Neuronal stem cell (in vitro differentiated cells): ENCODE measurements around the gene SLC2A4RG.
A peak's percentile ranks its signal among the peaks of the same experiment; 100 is the strongest.

Source experiments
- DNase-seq: peaks from one replicate; pipeline ENCODE4 v3.0.0-alpha.2; 2013; ENCODE audit warnings: low spot score
- H2AFZ ChIP-seq: one replicate; pipeline ENCODE4 v1.6.1; 2013; ENCODE audit warnings: mild to moderate bottlenecking, low read length, inconsistent platforms
- H2AK5ac ChIP-seq: 2 replicates; pipeline ENCODE4 v1.6.1; 2013; ENCODE audit warnings: low read depth, mild to moderate bottlenecking, inconsistent platforms, low read length, moderate library complexity, mixed read lengths
- H2BK120ac ChIP-seq: 2 replicates; pipeline ENCODE4 v1.6.1; 2013; ENCODE audit warnings: low read depth, mild to moderate bottlenecking, inconsistent platforms, low read length, moderate library complexity, mixed read lengths
- H2BK12ac ChIP-seq: one replicate; pipeline ENCODE4 v1.6.1; 2013; ENCODE audit warnings: low read length, inconsistent platforms
- H2BK15ac ChIP-seq: 2 replicates; pipeline ENCODE4 v1.6.1; 2013; ENCODE audit warnings: mild to moderate bottlenecking, low read length, inconsistent platforms, mixed read lengths
- H2BK5ac ChIP-seq: one replicate; pipeline ENCODE4 v1.6.1; 2013; ENCODE audit warnings: inconsistent platforms, mild to moderate bottlenecking, low read length, moderate library complexity
- H3K14ac ChIP-seq: one replicate; pipeline ENCODE4 v1.6.1; 2013; ENCODE audit warnings: low read length, inconsistent platforms
- H3K18ac ChIP-seq: 2 replicates; pipeline ENCODE4 v1.6.1; 2013; ENCODE audit warnings: low read length, inconsistent platforms
- H3K23ac ChIP-seq: 2 replicates; pipeline ENCODE4 v1.6.1; 2013; ENCODE audit warnings: low read depth, mild to moderate bottlenecking, mixed read lengths, low read length, inconsistent platforms; ENCODE audit not compliant: poor library complexity
- H3K27ac ChIP-seq: replicated peaks from 3 replicates; pipeline ENCODE4 v1.5.1; 2013; ENCODE audit warnings: low read length, inconsistent platforms
- H3K27me3 ChIP-seq, 3 experiments: 2 replicates each; pipeline ENCODE4 v1.6.1; 2013; ENCODE audit warnings: low read length in 3 of 3, mild to moderate bottlenecking in 2 of 3, inconsistent platforms in 1 of 3, low read depth in 1 of 3, mixed read lengths in 1 of 3, moderate library complexity in 1 of 3; ENCODE audit not compliant: control insufficient read depth in 3 of 3, insufficient read depth in 3 of 3
- H3K36me3 ChIP-seq, 2 donors: replicated peaks in 1 of 2; 2 replicates each; pipeline ENCODE4 v1.6.1; 2013; ENCODE audit warnings: low read length in 2 of 2; ENCODE audit not compliant: control insufficient read depth in 2 of 2, insufficient read depth in 2 of 2
- H3K4ac ChIP-seq: 2 replicates; pipeline ENCODE4 v1.6.1; 2013; ENCODE audit warnings: inconsistent platforms, mild to moderate bottlenecking, low read length, moderate library complexity
- H3K4me1 ChIP-seq, 2 donors: 1 replicate in 1 of 2; 2 replicates in 1 of 2; pipeline ENCODE4 v1.6.1; 2013; ENCODE audit warnings: low read length in 2 of 2, low read depth in 1 of 2; ENCODE audit not compliant: control insufficient read depth in 2 of 2, insufficient read depth in 1 of 2
- H3K4me2 ChIP-seq: one replicate; pipeline ENCODE4 v1.6.1; 2013; ENCODE audit warnings: mild to moderate bottlenecking, low read length, inconsistent platforms; ENCODE audit not compliant: insufficient read depth, poor library complexity, severe bottlenecking
- H3K4me3 ChIP-seq, 2 donors: 2 replicates each; pipeline ENCODE4 v1.5.1; 2013; ENCODE audit warnings: low read length in 2 of 2, mild to moderate bottlenecking in 2 of 2, inconsistent platforms in 1 of 2, moderate library complexity in 1 of 2
- H3K79me1 ChIP-seq: one replicate; pipeline ENCODE4 v1.6.1; 2013; ENCODE audit warnings: low read depth, mild to moderate bottlenecking, inconsistent platforms, low read length, moderate library complexity
- H3K9ac ChIP-seq: one replicate; pipeline ENCODE4 v1.6.1; 2013; ENCODE audit warnings: mild to moderate bottlenecking, low read depth, low read length, inconsistent platforms; ENCODE audit not compliant: poor library complexity
- H3K9me3 ChIP-seq, 2 donors: replicated peaks in 1 of 2; 2 replicates each; pipeline versions ENCODE3 to v1.6.1; 2013; ENCODE audit warnings: low read length in 2 of 2, mild to moderate bottlenecking in 2 of 2, inconsistent platforms in 1 of 2, low read depth in 1 of 2, mixed read lengths in 1 of 2, moderate library complexity in 1 of 2; ENCODE audit not compliant: control insufficient read depth in 2 of 2, insufficient read depth in 1 of 2
- H4K8ac ChIP-seq: one replicate; pipeline ENCODE4 v1.6.1; 2013; ENCODE audit warnings: low read depth, mild to moderate bottlenecking, inconsistent platforms, low read length, moderate library complexity
- H4K91ac ChIP-seq: one replicate; pipeline ENCODE4 v1.6.1; 2013; ENCODE audit warnings: low read length, low read depth, mild to moderate bottlenecking, inconsistent platforms; ENCODE audit not compliant: poor library complexity
- WGBS, 2 donors: extraction: QIAGEN DNeasy Blood & Tissue Kit; methylation state at CpG; one replicate each; pipeline ENCODE4 v1.1.7; 2013; ENCODE audit warnings: missing lambda C conversion rate in 2 of 2, mixed read lengths in 1 of 2; ENCODE audit not compliant: insufficient read length in 2 of 2, insufficient replicate concordance in 1 of 2; ENCODE audit errors: extremely low coverage in 2 of 2; 5-methylcytosine and 5-hydroxymethylcytosine counted together

SLC2A4RG gene

GRCh38 chr20:63732118-63733095 lies 7.2 kb upstream of the SLC2A4RG start:
- Histone ChIP-seq H3K9ac (peak overlapping the region; percentile 64), H3K4me1 (peaks cover 0 to 5% of the 10 kb centered on the region in 2 donors), H2AK5ac (no peak overlapping the region), H2BK12ac (no peak overlapping the region), H2AFZ (no peak overlapping the region), H3K27ac (no peak overlapping the region), H2BK5ac (no peak overlapping the region), H2BK15ac (no peak overlapping the region), H3K79me1 (peaks cover 24% of the 10 kb centered on the region), H3K4me3 (peak overlapping the region in 1 of 2 donors; percentile 47), H3K23ac (no peak overlapping the region), H3K18ac (no peak overlapping the region), H3K27me3 (no peaks in the 10 kb centered on the region), H3K9me3 (peaks cover 0 to 3% of the 10 kb centered on the region in 2 donors), H4K8ac (no peak overlapping the region), H3K36me3 (peaks cover 37 to 60% of the 10 kb centered on the region in 2 donors), H2BK120ac (no peak overlapping the region), H4K91ac (no peak overlapping the region), H3K14ac (no peak overlapping the region), H3K4me2 (no peak overlapping the region), H3K4ac (no peak overlapping the region)
- DNase-seq, result no peak
- WGBS, 2 donors, result 100% methylated on average over 3 of the region's 38 CpGs; no CpG with 5 or more reads in 1 of the 2 donors

GRCh38 chr20:63733117-63733516 lies 6.5 kb upstream of the SLC2A4RG start:
- peak overlapping the region; percentile 60 for H2BK5ac ChIP-seq
- H3K27me3 ChIP-seq, result no peaks in the 10 kb centered on the region
- peaks cover 25% of the 10 kb centered on the region for H3K79me1 ChIP-seq
- no peak overlapping the region for H4K91ac ChIP-seq
- H2BK15ac ChIP-seq, result no peak overlapping the region
- H2AFZ ChIP-seq, result no peak overlapping the region
- no peak overlapping the region for H2AK5ac ChIP-seq
- H3K9me3 ChIP-seq, result peaks cover 0 to 3% of the 10 kb centered on the region in 2 donors
- H3K9ac ChIP-seq, result peak overlapping the region; percentile 64
- no CpG with 5 or more reads among the region's 13 CpGs for WGBS, 2 donors
- no peak overlapping the region for H3K14ac ChIP-seq
- peak overlapping the region; percentile 85 for H3K23ac ChIP-seq
- H3K4me1 ChIP-seq, result peaks cover 0 to 9% of the 10 kb centered on the region in 2 donors
- H3K4me2 ChIP-seq, result no peak overlapping the region
- H3K27ac ChIP-seq, result no peak overlapping the region
- H3K4me3 ChIP-seq, result peak overlapping the region in 1 of 2 donors; percentile 43
- no peak overlapping the region for H2BK12ac ChIP-seq
- H3K18ac ChIP-seq, result no peak overlapping the region
- no peak overlapping the region for H4K8ac ChIP-seq
- H3K4ac ChIP-seq, result no peak overlapping the region
- no peak for DNase-seq
- H2BK120ac ChIP-seq, result no peak overlapping the region
- H3K36me3 ChIP-seq, result peaks cover 37 to 60% of the 10 kb centered on the region in 2 donors

- Histone ChIP-seq H3K23ac (peak overlapping the region; percentile 85), H2AK5ac (no peak overlapping the region), H3K18ac (no peak overlapping the region), H4K8ac (peak overlapping the region; percentile 17), H4K91ac (no peak overlapping the region), H3K9me3 (peaks cover 0 to 3% of the 10 kb centered on the region in 2 donors), H3K4ac (no peak overlapping the region), H3K4me1 (peaks cover 4 to 14% of the 10 kb centered on the region in 2 donors), H3K27ac (no peak overlapping the region), H3K36me3 (peaks cover 36 to 57% of the 10 kb centered on the region in 2 donors), H2BK120ac (no peak overlapping the region), H2BK5ac (no peak overlapping the region), H2BK12ac (no peak overlapping the region), H3K4me2 (no peak overlapping the region), H3K4me3 (no peak overlapping the region), H2BK15ac (no peak overlapping the region), H3K9ac (peak overlapping the region; percentile 4), H3K27me3 (no peaks in the 10 kb centered on the region), H2AFZ (no peak overlapping the region), H3K79me1 (peaks cover 26% of the 10 kb centered on the region), H3K14ac (no peak overlapping the region)
- DNase-seq, result no peak
- no CpG with 5 or more reads among the region's 18 CpGs for WGBS, 2 donors
Measured at GRCh38 chr20:63733579-63734081, 5.9 kb upstream of the SLC2A4RG start.
